DOHH2 (cell line): ENCODE results near the gene TRMT44.

Source experiments
- H3F3A ChIP-seq: fragments of 200-600 bp; sonication (generic), shearing (Covaris generic); 2 replicates; pipeline ENCODE4 v1.6.0; 2016; ENCODE audit warnings: antibody characterized with exemption, mild to moderate bottlenecking; ENCODE audit not compliant: control insufficient read depth, insufficient read depth
- H3K27ac ChIP-seq: fragments of 200-600 bp; sonication (generic); 2 replicates; pipeline ENCODE4 v1.5.1; 2014; ENCODE audit warnings: low read depth, mild to moderate bottlenecking, low read length, moderate library complexity
- H3K27me3 ChIP-seq: fragments of 200-600 bp; sonication (generic); 2 replicates; pipeline ENCODE4 v1.6.1; 2014; ENCODE audit warnings: mild to moderate bottlenecking, low read length, mixed read lengths; ENCODE audit not compliant: control insufficient read depth
- H3K36me3 ChIP-seq: fragments of 200-600 bp; sonication (generic); 2 replicates; pipeline ENCODE4 v1.6.1; 2014; ENCODE audit warnings: mild to moderate bottlenecking, low read length, moderate library complexity, mixed read lengths; ENCODE audit not compliant: control insufficient read depth
- H3K4me1 ChIP-seq: fragments of 200-600 bp; sonication (generic); 2 replicates; pipeline ENCODE4 v1.6.1; 2014; ENCODE audit warnings: mild to moderate bottlenecking, low read length, mixed read lengths; ENCODE audit not compliant: control insufficient read depth
- H3K4me2 ChIP-seq: fragments of 200-600 bp; sonication (generic); 2 replicates; pipeline ENCODE4 v1.6.0; 2014; ENCODE audit warnings: mild to moderate bottlenecking, low read length, moderate library complexity
- H3K4me3 ChIP-seq: fragments of 200-600 bp; sonication (generic); 2 replicates; pipeline ENCODE4 v1.5.1; 2014; ENCODE audit warnings: mild to moderate bottlenecking, low read length, mixed read lengths
- H3K79me2 ChIP-seq: fragments of 200-600 bp; sonication (generic); 2 replicates; pipeline ENCODE4 v1.6.1; 2014; ENCODE audit warnings: mild to moderate bottlenecking, low read length, mixed read lengths; ENCODE audit not compliant: control insufficient read depth
- H3K9me2 ChIP-seq: fragments of 200-600 bp; sonication (generic); replicated peaks from 2 replicates; pipeline ENCODE4 v1.6.1; 2014; ENCODE audit warnings: mild to moderate bottlenecking, low read length, mixed read lengths; ENCODE audit not compliant: control insufficient read depth
- H3K9me3 ChIP-seq: fragments of 200-600 bp; sonication (generic); 2 replicates; pipeline ENCODE4 v1.6.1; 2014; ENCODE audit warnings: antibody characterized with exemption, low read length, mixed read lengths; ENCODE audit not compliant: control insufficient read depth, insufficient read depth
- H4K20me1 ChIP-seq: fragments of 200-600 bp; sonication (generic); 2 replicates; pipeline ENCODE4 v1.6.0; 2014; ENCODE audit warnings: low read depth, mild to moderate bottlenecking, antibody characterized with exemption, low read length, moderate library complexity; ENCODE audit not compliant: control insufficient read depth, insufficient read depth
- CTCF ChIP-seq: fragments of 200-600 bp; sonication (generic); IDR thresholded peaks from one replicate; pipeline ENCODE4 v1.5.1; 2014; ENCODE audit warnings: antibody characterized with exemption, mild to moderate bottlenecking, low read depth, low read length; ENCODE audit not compliant: poor library complexity, severe bottlenecking
- EZH2phosphoT487 ChIP-seq: fragments of 200-600 bp; sonication (generic); IDR thresholded peaks from 2 replicates; pipeline ENCODE4 v1.6.1; 2017; ENCODE audit warnings: borderline replicate concordance, mild to moderate bottlenecking, antibody characterized with exemption, low read length, moderate library complexity, mixed read lengths

Gene TRMT44

DNA sequence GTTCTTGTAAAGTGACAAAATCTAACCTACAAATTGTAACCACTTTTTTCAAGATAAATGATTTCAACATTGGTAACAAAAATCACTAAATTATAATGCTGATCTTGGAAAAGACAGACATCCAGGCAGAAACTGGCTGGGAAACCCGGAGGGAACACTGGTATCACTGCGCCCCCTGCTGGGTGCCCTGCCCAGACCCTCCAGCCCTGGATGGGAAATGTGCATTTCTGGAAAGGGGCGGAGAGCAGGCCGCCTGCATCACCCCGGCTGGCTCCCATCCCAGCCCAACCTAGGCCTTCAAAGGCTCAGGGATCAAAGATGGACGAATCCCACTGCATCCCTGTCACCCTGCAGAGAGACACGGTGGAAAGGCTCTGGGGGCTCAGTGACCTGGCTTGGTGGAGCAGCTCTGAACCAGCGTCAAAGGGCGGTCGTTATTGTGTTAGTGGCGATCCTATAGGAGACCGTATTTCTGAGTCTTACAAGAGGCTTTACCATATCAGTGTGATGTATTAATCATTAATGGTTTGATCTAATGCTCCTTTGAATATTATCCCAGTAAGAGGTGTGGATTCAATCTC is 37.3 kb upstream of the TRMT44 start:
- no peaks in the 10 kb centered on the region for H3K79me2 ChIP-seq

GRCh38 chr4:8403976-8404375 is 36.6 kb upstream of the TRMT44 start:
- no peaks in the 10 kb centered on the region for H3K27me3 ChIP-seq
- no peaks in the 10 kb centered on the region for H4K20me1 ChIP-seq
- 0 out of 2 replicates have a peak, but pooled peaks cover under 1% of the 10 kb centered on the region for H3K36me3 ChIP-seq
- H3K27ac ChIP-seq, result no peak overlapping the region
- no peaks in the 10 kb centered on the region for H3K9me3 ChIP-seq
- no peaks in the 10 kb centered on the region for H3K79me2 ChIP-seq
- H3F3A ChIP-seq, result peaks cover 6% of the 10 kb centered on the region; the same call in 1 of the 2 replicates
- H3K9me2 ChIP-seq, result no peaks in the 10 kb centered on the region
- H3K4me1 ChIP-seq, result peaks cover 30% of the 10 kb centered on the region
- TF ChIP-seq CTCF (no peak), EZH2phosphoT487 (no peak)
- no peak overlapping the region for H3K4me3 ChIP-seq
- no peak overlapping the region for H3K4me2 ChIP-seq

More for the DNA sequence above, 37.3 kb upstream of the TRMT44 start:
- no peak overlapping the region for H3K4me3 ChIP-seq
- H3K36me3 ChIP-seq, result 0 out of 2 replicates have a peak, but pooled peaks cover 4% of the 10 kb centered on the region
- no peaks in the 10 kb centered on the region for H3K9me3 ChIP-seq
- peaks cover 37% of the 10 kb centered on the region for H3K4me1 ChIP-seq
- no peak overlapping the region for H3K4me2 ChIP-seq
- H3K27ac ChIP-seq, result no peak overlapping the region
- H3K9me2 ChIP-seq, result no peaks in the 10 kb centered on the region
- TF ChIP-seq EZH2phosphoT487 (no peak), CTCF (peak; percentile 95)
- H4K20me1 ChIP-seq, result no peaks in the 10 kb centered on the region
- H3F3A ChIP-seq, result peaks cover 6% of the 10 kb centered on the region; the same call in 1 of the 2 replicates
- H3K27me3 ChIP-seq, result no peaks in the 10 kb centered on the region

DNA sequence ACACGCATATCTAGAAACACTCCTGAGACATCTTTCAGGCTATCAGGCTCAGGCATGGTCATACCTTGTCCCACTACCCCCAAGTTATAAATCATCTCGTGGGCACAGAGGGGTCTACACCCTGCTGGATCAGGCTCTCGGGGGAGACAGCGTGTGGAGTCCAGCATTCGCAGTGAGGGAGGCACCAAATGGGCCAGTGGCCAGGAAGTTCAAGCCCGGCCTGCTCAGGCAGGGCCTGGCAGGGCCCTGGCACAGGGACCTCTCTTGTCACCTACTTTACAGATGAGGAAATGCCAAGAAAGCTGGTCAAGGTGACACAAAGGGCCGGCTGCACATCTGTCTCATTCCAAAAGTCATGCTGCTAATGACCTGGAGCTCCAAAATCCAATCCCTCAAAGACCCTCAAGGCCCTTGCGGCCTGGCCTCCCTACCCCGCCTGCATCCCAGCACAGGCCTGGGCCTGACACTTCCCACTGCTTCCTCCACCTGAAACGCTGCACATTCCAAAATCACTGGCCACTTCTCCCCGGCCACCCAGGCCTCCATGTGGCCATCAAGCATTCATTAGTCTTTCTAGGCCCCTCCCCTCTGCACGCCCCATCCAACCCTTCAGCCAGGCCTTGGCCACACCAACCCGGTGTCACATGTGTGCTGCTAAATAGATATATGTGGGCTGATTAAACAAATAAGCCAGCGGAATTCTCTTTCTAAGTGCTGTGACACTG is 35.6 kb upstream of the TRMT44 start:
- Histone ChIP-seq H3K36me3 (peaks cover under 1% of the 10 kb centered on the region; the same call in 1 of the 2 replicates), H3K9me3 (no peaks in the 10 kb centered on the region), H3K79me2 (no peaks in the 10 kb centered on the region), H3K27me3 (no peaks in the 10 kb centered on the region), H3K4me2 (no peak overlapping the region), H3K27ac (no peak overlapping the region), H3F3A (peaks cover 6% of the 10 kb centered on the region; the same call in 1 of the 2 replicates), H3K9me2 (no peaks in the 10 kb centered on the region), H3K4me3 (no peak overlapping the region), H4K20me1 (no peaks in the 10 kb centered on the region), H3K4me1 (peaks cover 27% of the 10 kb centered on the region)
- TF ChIP-seq EZH2phosphoT487 (no peak), CTCF (no peak)
